Endothelial cell (in vitro differentiated cells): Measurements from ENCODE around the gene MYL3. TPM values are rescaled to one million over a fixed set of nuclear protein-coding genes. Genes with fewer than 3 reads are reported as not detected.
"Not testable (repeated sequence)": the region's sequence is repeated elsewhere in the genome, so short reads cannot be mapped to it uniquely, and the experiment has no call there.

Experiments used
- DNase-seq: peaks from one replicate; pipeline ENCODE4 v3.0.0; 2021; ENCODE audit warnings: low spot score
- H3K27ac Mint-ChIP-seq: one replicate; pipeline ENCODE4 v1.8.0; 2021; ENCODE audit warnings: mixed read lengths, inconsistent platforms; ENCODE audit not compliant: unreplicated experiment
- H3K27me3 Mint-ChIP-seq: one replicate; pipeline ENCODE4 v1.8.0; 2021; ENCODE audit warnings: mild to moderate bottlenecking, moderate library complexity, mixed read lengths, inconsistent platforms; ENCODE audit not compliant: unreplicated experiment
- H3K36me3 Mint-ChIP-seq: one replicate; pipeline ENCODE4 v1.8.0; 2021; ENCODE audit warnings: mild to moderate bottlenecking, low read depth, mixed read lengths, inconsistent platforms; ENCODE audit not compliant: unreplicated experiment
- H3K4me1 Mint-ChIP-seq: one replicate; pipeline ENCODE4 v1.8.0; 2021; ENCODE audit warnings: mild to moderate bottlenecking, mixed read lengths, inconsistent platforms; ENCODE audit not compliant: unreplicated experiment
- H3K4me3 Mint-ChIP-seq: one replicate; pipeline ENCODE4 v1.8.0; 2021; ENCODE audit warnings: mild to moderate bottlenecking, mixed read lengths, inconsistent platforms; ENCODE audit not compliant: unreplicated experiment
- H3K9me3 Mint-ChIP-seq: one replicate; pipeline ENCODE4 v1.8.0; 2021; ENCODE audit warnings: mixed read lengths, inconsistent platforms; ENCODE audit not compliant: unreplicated experiment
- CTCF ChIP-seq: fragments of 200-600 bp; sonication (generic); IDR thresholded peaks from one replicate; pipeline ENCODE4 v1.5.0; 2021; ENCODE audit warnings: antibody characterized with exemption; ENCODE audit not compliant: unreplicated experiment
- total RNA-seq: library from RNA; stranded (reverse); fragmentation: NEBNext Ultra II Directional; extraction: Animal tissue kit (Norgen Biotek cat#: 25700); gene quantifications from one replicate; pipeline ENCODE4 v1.2.1, GENCODE V29; 2021; ENCODE audit not compliant: unreplicated experiment

Gene MYL3
- total RNA-seq, 1 donor from 2014 or later, result not detected

- Mint-ChIP-seq H3K27me3 (peaks cover 13% of the 10 kb centered on the region), H3K27ac (no peak overlapping the region), H3K4me1 (peaks cover 25% of the 10 kb centered on the region), H3K9me3 (no peaks in the 10 kb centered on the region), H3K36me3 (peaks cover 6% of the 10 kb centered on the region), H3K4me3 (peak overlapping the region; percentile 12)
- DNase-seq, result peak; percentile 14
- TF ChIP-seq CTCF, result no peak
These were observed 51.5 kb downstream of the MYL3 start for GRCh38 chr3:46811615-46812236.

- not testable (repeated sequence) for H3K4me3 Mint-ChIP-seq, H3K36me3 Mint-ChIP-seq, H3K27ac Mint-ChIP-seq, DNase-seq, H3K9me3 Mint-ChIP-seq
- Mint-ChIP-seq H3K27me3 (peaks cover 13% of the 10 kb centered on the region), H3K4me1 (peaks cover 25% of the 10 kb centered on the region)
These were observed 54.5 kb downstream of the MYL3 start for GRCh38 chr3:46808766-46809165.

Other genes starting within 250 kb of the MYL3 start
- 5.6 TPM for gene ALS2CL, start 169.8 kb downstream of the MYL3 start, total RNA-seq
- gene TMIE, start 162.1 kb downstream of the MYL3 start, total RNA-seq, result 0.23 TPM
- 0.38 TPM for gene PRSS50, start 145.6 kb downstream of the MYL3 start, total RNA-seq
- 6.2 TPM for gene PTH1R, start 14.3 kb upstream of the MYL3 start, total RNA-seq
- 36.3 TPM for gene CCDC12, start 113.3 kb upstream of the MYL3 start, total RNA-seq
- 202 TPM for gene NBEAL2, start 116.2 kb upstream of the MYL3 start, total RNA-seq